NCI-H187 (cell line): Measurements from ENCODE around the gene CCDC54.

Experiments used
- DNase-seq, 2 experiments: peaks; one replicate each; lab custom pipeline; 2025; lab: John Stamatoyannopoulos, UW

CCDC54 gene

DNA sequence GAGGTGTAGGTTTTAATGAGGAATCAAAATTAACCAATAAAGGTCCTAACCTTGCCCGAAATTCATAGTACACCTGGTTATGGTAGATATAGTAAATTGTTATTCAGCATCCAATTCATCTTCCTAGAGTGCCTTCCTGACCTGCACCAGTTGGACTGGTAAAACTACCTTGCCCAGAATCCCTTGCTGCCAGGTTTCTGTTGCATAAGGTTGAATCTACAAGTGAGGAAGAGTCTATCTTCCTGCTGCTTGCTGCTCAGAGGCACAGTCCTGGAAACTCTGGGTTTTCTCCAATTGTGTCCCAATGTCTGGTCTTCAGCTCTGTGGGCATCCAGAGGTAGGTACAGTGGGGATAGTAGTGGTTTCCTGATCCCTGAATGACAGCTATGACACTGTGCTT is 17.3 kb downstream of the CCDC54 start:
- no peak for DNase-seq

DNA sequence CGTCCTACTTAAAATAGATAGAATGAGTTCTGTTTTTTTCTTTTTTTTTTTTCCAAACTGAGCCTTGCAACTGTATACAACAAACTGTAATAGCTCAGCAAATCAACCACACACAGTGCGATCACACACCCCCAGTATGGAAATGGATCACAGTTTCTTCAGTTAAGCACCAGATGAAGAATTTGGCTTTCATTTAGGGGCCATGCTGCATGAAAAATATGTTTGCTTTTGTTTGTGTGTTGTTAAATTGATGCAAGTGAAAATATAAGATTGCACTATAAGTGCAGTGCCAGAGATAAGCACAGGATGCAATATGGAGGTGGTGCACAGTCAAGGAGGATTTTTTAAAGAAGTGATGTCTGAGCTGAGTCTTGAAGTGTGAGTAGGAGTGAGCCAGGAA is 17.8 kb downstream of the CCDC54 start:
- no peak for DNase-seq

DNA sequence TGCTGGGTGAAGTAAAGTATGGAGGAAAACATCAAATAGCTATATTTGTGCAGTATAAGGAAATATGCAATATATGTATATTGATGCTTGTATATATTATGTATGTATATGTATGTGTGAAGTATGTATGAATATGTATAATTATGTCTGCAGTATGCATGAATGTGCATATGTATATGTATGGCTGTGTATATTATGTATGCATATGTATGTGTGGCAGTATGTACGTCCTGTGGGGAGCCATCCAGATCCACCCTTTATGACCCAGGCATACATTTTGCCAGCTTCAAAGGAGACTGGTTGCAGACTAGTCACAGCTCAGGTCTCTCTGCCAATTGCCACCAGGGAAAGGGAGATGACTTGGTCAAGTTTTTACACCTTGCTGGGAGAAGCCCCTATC is 24.1 kb downstream of the CCDC54 start:
- no peak for DNase-seq

DNA sequence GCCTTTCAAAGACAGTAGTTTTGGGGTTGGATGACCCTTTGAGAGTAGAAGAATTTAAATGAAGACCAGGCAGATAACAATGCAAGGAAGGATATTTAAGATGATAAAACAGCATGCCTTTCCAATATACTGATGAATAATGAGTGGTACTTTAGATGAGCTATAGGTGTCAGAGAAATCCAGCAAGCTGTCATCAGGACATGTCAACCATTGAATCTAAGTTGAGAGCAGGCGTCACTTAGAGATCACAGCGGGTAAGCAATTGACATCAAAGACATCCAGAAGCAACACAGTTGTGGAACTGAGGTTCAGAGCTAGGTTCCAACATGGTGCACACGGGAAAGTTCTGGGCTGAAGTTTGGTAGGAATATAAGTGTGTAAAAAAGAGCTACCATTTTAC is 25.0 kb downstream of the CCDC54 start:
- no peak for DNase-seq

DNA sequence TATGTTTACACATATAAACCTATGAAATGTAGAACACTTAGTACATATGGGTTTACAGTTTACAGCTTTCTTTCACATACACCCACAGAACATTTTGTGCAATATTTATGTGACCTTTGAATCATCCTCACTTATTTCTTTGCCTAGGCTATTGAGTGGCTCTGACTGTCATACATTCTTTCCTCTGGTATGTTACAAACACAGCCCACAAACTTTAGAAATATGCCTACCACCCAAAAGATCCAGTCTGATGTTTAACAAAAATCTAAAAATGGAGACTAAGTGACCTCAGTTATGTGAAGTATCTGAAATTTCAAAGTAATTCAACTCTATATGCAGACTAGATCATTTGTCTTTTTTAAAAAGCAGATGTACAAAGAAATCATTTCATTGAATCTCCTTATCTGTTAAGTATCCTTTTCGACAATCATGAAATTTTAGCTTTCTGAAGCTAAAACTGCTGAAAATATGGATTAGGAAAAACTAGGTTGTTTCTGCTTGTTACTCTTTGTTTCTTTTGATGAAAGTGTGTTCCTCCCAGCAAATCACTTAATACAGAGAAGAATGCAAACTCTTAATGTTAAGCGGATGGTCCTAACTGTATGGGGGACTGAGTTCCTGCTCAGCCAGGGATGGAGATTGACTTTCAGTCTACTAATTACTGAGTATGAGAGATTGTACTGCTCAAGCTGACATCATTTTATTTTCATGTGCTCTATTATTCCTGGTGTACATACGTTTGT is 27.7 kb downstream of the CCDC54 start:
- no peak for DNase-seq

DNA sequence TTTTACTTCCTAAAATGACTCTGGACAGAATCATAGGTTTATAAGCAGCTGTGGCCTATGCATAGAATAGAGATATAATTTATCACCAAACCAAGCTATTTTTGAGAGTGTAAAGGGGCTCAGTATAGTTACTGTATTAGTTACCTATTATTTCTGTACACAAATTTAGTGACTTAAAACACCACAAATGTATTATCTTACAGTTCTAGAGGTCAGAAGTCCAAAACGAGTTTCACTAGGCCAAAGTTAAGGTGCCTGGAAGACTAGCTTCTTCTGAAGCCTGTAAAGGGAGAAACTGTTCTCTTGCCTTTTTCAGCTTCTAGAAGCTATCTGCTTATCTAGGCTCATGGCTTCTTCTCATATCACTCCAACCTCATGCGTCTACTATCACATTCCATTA is 30.1 kb downstream of the CCDC54 start:
- DNase-seq: no peak

DNA sequence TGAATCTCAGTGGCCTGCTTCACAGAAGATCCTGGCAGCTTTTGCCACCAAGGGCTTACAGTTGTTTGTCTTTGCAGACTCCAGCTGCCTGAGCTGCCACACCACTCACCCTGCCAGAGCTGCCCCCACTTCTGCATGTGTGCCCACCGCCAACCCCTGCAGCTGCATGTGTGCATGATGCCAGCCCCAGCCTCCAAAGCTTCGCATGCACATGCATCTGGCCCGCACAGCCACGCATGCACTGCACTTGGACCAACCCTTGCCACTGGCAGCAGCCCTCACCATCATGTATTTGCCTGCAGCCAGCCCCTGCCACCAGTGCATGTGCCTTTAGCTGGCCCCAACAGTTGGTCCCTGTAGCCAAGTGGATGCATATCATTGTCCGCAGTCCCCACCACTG is 31.3 kb downstream of the CCDC54 start:
- DNase-seq: no peak

DNA sequence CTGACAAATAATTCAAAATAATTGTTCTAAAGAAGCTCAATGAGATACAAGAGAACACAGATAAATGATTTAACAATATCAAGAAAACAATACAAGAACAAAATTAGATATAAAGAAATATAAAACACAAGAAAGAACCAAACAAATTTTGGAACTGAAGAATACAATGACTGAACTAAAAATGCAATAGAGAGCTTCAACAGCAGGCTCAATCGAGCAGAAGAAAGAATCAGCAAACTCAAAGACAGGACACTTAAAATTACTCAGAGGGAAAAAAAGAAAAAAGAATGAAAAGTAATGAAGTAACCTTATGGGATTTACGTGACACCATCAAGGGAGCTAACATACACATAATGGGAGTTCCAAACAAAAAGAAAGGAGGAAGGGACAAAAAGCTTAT is 32.1 kb downstream of the CCDC54 start:
- DNase-seq: no peak

DNA sequence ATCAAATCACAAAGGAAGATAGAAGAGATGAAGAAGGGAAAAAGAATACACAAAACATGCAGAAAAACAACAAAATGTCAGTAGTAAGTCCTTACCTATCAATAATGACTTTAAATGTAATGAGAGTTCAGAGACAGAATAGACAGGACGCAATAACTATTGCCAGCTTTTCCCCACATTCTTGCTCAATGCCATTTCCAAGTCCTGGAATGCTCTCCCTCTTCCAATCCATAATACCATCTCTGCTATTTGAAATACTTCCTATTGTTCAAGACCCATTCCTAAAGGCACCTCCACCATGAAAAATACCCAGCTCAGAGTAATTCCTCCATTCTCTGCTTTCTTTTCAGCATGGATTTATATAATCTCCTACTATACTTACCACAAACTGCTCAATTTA is 33.4 kb downstream of the CCDC54 start:
- no peak for DNase-seq

DNA sequence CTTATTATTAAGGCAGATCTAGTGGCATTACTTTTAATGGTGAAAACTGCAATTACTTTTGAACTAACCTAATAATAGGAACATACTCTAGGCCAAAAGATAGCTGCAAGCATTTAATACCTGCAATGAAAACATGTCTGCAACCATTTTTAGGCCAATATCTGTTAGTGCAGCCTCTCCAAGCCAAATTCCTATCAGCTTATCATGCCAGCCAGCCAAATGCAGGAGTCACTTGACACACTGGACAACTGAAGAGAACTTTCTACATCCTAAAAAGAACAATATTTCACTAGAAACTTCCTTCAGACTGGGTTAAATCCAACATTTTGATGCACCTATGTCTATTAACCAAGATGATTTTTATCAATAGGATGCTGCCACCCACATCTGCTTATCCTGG is 33.8 kb downstream of the CCDC54 start:
- DNase-seq: no peak

DNA sequence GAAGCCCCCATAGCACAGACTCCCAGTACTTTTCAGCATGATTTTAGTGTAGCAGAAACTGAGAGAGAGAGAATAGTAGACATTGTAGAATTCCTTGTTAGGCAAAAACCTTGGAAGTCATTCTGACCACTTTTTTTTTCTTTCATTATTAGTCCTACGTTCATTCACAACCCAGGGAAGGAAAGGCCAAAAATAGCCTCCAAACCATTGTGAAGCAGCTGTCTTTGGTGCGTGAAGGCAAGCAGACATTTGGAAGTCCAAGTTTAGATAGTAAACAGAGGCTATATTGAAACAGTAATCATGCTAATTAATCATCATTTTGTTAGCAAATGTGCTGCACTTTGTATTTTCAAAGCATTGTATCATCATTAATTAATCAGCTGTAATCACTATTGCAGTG is 34.5 kb downstream of the CCDC54 start:
- no peak for DNase-seq

DNA sequence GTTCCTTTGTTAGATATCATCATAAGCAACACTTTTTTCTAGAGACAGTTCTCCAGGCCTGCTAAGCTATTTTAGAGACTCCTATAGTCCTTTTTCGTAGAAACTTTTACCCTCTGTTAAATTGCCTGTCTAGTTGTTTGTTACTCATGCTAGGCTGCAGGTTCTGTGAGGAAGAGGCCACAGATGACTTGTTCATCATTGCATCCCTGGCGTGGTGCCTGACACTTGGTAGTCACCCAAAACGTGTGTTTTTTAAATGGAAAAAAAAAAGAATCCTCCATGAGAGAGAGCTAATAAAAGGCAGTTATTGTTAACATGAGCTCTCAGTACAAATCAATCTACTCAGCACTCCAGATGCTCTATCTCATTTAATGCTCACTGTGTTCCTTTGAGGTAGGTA is 35.1 kb downstream of the CCDC54 start:
- DNase-seq: no peak

DNA sequence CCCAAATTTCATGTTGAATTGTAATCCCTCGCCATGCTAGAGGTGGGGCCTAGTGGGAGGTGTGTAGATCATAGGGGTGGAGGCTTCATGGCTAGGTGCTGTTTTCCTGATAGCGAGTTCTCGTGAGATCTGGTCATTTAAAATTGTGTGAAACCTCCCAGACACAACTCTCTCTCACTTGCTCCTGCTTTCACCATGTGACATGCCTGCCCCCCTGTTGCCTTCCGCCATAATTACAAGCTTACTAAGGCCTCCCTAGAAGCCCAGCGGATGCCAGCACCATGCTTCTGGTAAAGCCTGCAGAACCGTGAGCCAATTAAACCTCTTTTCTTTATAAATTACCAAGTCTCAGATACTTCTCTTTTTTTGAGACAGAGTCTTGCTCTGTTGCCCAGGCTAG is 36.0 kb downstream of the CCDC54 start:
- DNase-seq: no peak

DNA sequence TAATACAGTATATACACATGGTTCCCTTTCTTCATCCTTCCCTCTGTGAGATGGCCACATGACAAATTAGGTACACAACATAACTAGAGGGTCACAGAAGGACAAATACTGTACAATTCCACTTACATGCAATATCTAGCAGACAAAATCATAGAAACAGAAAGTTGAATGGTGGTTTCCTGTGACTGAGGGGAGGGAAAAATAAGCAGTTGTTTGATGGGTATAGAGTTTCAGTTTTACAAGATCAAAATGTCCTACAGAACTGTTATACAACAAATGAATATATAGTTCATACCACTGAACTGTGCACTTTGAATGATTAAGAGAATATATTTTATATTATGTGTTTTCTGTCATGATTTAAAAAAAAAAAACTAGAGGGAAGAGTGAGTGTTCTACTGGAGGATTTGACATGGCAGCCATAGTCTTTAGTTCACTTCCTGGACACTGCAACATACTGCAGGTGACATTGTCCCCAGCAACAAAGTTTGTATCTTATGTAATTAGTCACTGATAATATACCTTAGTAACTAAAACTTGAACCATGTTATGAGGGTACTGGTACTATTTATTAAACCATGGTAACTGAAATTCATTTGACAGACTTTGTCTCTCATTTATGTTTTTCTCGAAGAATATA is 37.2 kb downstream of the CCDC54 start:
- no peak for DNase-seq

DNA sequence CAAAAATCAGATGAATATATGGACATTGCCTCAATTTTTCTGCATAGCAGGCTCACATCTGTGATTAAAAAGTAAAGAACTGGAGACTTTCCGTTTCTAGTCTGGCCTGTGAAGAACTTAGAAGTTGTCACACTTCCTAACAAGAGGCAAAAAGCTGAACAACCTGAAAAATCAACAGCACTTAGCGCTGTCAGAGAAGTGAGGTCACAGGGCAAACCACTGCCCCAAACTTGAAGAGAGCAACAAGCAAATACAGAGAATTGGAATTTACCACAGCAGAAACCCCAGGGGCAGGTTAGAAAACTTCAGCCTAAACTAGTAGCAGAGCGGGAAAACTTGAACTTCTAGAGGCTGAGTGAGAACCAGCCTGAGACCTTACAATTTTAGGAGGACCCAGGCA is 38.9 kb downstream of the CCDC54 start:
- DNase-seq: no peak

DNA sequence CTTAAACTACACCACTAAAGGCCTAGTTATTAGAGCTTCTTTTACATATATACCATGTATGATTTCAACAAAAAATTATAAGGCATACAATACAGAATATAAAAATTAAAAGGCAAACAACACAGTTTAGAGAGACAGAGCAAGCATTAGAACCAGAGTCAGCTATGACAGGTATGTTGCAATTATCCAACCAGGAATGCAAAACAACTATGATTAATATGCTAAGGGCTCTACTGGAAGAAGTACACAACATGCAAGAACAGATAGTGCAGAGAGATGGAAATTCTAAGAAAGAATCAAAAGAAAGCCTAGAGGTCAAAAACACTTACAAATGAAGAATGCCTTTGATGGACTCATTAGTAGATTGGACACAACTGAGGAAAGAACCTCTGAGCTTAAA is 39.6 kb downstream of the CCDC54 start:
- no peak for DNase-seq

DNA sequence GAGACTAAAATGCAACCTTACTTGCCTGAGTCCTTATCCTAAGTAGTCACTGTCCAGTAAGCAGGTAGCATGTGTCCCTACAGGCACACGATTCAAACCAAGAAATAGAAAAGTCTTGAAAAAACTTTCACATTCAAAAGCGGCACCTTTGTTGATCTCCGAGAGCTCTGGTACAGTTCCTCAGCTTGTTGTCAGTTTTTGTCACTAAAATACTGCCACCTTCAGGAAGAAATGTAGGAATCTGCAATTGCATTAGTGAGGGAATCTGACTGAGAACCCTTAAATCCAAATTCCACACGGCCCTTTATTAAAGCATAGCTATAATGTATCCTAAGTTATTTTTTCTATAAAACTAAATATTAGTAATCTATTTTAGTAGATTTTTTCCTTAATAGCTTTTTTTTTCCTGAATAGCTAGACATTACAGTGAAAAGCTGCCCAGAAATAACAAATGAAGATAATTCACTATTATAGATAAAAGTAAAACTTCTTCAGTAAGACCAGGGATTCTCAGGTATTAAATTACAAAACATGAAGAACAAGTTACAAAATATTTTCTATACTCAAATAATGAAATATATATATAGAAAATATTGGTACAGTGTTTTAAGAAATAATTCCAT is 44.0 kb downstream of the CCDC54 start:
- DNase-seq: no peak

DNA sequence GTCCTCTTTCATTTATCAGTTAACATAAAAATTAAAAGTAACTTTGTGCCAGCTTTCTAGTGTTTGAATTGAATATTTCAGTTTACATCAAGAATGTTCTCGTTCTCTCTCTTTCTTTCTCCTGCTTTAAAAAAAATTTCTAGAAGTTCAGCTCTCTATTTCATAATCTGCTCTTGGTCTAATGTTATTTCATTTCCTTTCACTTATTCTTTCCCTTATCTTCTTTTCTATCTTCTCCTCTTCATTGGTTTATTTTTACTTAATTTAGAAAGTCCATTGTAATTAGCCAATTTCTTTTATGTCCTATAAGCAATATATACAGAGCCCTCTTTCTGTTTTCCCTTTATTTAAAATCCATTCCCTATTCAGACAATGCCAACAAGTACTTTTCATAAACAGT is 44.6 kb downstream of the CCDC54 start:
- DNase-seq: no peak

DNA sequence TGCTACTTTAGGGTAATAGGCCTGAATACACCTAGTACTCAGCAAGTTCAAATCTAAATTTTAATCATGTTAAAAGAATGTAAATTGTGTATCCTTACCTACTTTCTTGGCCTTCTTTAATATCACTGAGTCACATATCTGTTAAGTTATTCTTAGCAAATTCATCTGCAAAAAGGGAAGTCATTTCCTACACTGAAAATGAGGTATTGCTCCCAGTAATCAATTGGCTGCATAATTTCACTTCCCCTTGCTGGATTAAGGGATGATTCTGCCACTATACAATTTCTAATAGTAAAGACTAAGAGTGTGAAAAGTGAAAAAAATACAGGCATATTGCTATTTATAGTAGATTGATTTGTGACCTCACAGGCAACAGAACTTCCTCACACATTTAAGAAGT is 47.8 kb downstream of the CCDC54 start:
- DNase-seq: no peak

DNA sequence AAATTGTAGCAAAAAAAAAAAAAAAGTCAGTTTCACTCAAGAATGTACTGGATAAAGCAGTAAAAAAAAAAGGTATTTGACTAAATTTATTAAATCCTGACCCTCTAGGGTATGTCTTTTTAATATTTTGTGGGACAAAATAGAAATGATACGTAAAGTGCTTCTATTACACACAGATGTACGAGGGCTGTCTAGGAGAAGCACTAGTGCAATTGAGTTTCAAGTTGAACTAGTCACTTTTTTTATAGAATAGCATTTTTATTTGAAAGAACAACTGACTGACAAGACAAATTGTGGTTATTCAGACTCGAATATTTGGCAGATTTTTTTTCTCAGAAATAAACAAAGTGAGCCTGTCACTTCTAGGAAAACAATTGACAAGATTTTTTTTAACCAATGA is 49.0 kb downstream of the CCDC54 start:
- no peak for DNase-seq
